Activated naive CD4-positive, alpha-beta T cell treated with anti-CD3 and anti-CD28 coated beads, Interleukin-2, amount 50 U/mL, for 72 hours (primary cell): ENCODE results near the gene SDHA. TPM values are rescaled to one million over a fixed set of nuclear protein-coding genes. Genes with fewer than 3 reads are reported as not detected.
"Not testable (repeated sequence)": the region's sequence is repeated elsewhere in the genome, so short reads cannot be mapped to it uniquely, and the experiment has no call there.

ENCODE experiments used
- ATAC-seq, 2 donors: fragments of 150-1000 bp; cut with Tn5 transposase; 2 replicates each; pipeline ENCODE4 v1.10.0; 2021; ENCODE audit warnings: mild to moderate bottlenecking in 2 of 2, moderate library complexity in 2 of 2
- DNase-seq, 2 donors: peaks; one replicate each; pipeline ENCODE4 v3.0.0; 2021 to 2022; ENCODE audit warnings: low spot score in 2 of 2
- H3K27ac Mint-ChIP-seq, 2 donors: one replicate each; pipeline ENCODE4 v1.8.0; 2022; ENCODE audit warnings: mild to moderate bottlenecking in 2 of 2, mixed read lengths in 2 of 2
- H3K36me3 Mint-ChIP-seq, 2 donors: one replicate each; pipeline ENCODE4 v1.8.0; 2022; ENCODE audit warnings: mixed read lengths in 2 of 2
- H3K9me3 Mint-ChIP-seq, 2 donors: one replicate each; pipeline ENCODE4 v1.8.0; 2022; ENCODE audit warnings: mixed read lengths in 2 of 2
- total RNA-seq, 2 donors: library from RNA; stranded (reverse); gene quantifications; one replicate each; pipeline ENCODE4 v1.2.3, GENCODE V29; 2022

Gene SDHA
- total RNA-seq, 2 donors from 2014 or later = 156 to 198 TPM

GRCh38 chr5:227375-227774 is 9.3 kb downstream of the SDHA start:
- not testable (repeated sequence) for DNase-seq, H3K9me3 Mint-ChIP-seq, H3K27ac Mint-ChIP-seq, ATAC-seq
- peaks cover 16 to 30% of the 10 kb centered on the region in 2 donors for H3K36me3 Mint-ChIP-seq

- DNase-seq = no peak
- no peak overlapping the region for H3K27ac Mint-ChIP-seq
- no peaks in the 10 kb centered on the region for H3K9me3 Mint-ChIP-seq
- ATAC-seq = no peak
- peaks cover 16 to 35% of the 10 kb centered on the region in 2 donors for H3K36me3 Mint-ChIP-seq
These were observed 10.8 kb downstream of the SDHA start for GRCh38 chr5:228886-229285.

- ATAC-seq (no peak), DNase-seq (no peak)
- H3K9me3 Mint-ChIP-seq = no peaks in the 10 kb centered on the region
- peaks cover 9 to 31% of the 10 kb centered on the region in 2 donors for H3K36me3 Mint-ChIP-seq
- peak overlapping the region in 1 of 2 donors; percentile 22 for H3K27ac Mint-ChIP-seq
These were observed 12.6 kb downstream of the SDHA start for GRCh38 chr5:230711-231110.

- peak; percentile 47 to 80 for ATAC-seq
- no peaks in the 10 kb centered on the region for H3K9me3 Mint-ChIP-seq
- peak overlapping the region in 1 of 2 donors; percentile 22 for H3K27ac Mint-ChIP-seq
- peaks cover 7 to 28% of the 10 kb centered on the region in 2 donors for H3K36me3 Mint-ChIP-seq
- no peak for DNase-seq
These were observed 13.5 kb downstream of the SDHA start for GRCh38 chr5:231661-232060.

- not testable (repeated sequence) for H3K27ac Mint-ChIP-seq, ATAC-seq, H3K9me3 Mint-ChIP-seq, DNase-seq
- peaks cover 0 to 21% of the 10 kb centered on the region in 2 donors for H3K36me3 Mint-ChIP-seq
These were observed 15.3 kb downstream of the SDHA start for GRCh38 chr5:233426-233825.

GRCh38 chr5:234450-234849 is 16.3 kb downstream of the SDHA start:
- H3K36me3 Mint-ChIP-seq = peaks cover 0 to 14% of the 10 kb centered on the region in 2 donors
- no peak overlapping the region for H3K27ac Mint-ChIP-seq

GRCh38 chr5:235527-235926 is 17.4 kb downstream of the SDHA start:
- ATAC-seq, DNase-seq, H3K9me3 Mint-ChIP-seq: not testable (repeated sequence)
- H3K36me3 Mint-ChIP-seq = peaks cover 6 to 14% of the 10 kb centered on the region in 2 donors
- peak overlapping the region in 1 of 2 donors; percentile 62 for H3K27ac Mint-ChIP-seq

More at GRCh38 chr5:234450-234849, 16.3 kb downstream of the SDHA start:
- ATAC-seq = no peak
- DNase-seq = no peak
- no peaks in the 10 kb centered on the region for H3K9me3 Mint-ChIP-seq

GRCh38 chr5:237931-238330 is 19.8 kb downstream of the SDHA start:
- DNase-seq, H3K27ac Mint-ChIP-seq, H3K9me3 Mint-ChIP-seq, ATAC-seq: not testable (repeated sequence)
- peaks cover 28 to 30% of the 10 kb centered on the region in 2 donors for H3K36me3 Mint-ChIP-seq

- not testable (repeated sequence) for H3K9me3 Mint-ChIP-seq, H3K27ac Mint-ChIP-seq, DNase-seq, ATAC-seq
- H3K36me3 Mint-ChIP-seq = peaks cover 21 to 45% of the 10 kb centered on the region in 2 donors
These were observed 22.4 kb downstream of the SDHA start for GRCh38 chr5:240550-240949.

GRCh38 chr5:241045-241669 is 23.0 kb downstream of the SDHA start:
- DNase-seq, H3K9me3 Mint-ChIP-seq, ATAC-seq: not testable (repeated sequence)
- H3K36me3 Mint-ChIP-seq = peaks cover 18 to 50% of the 10 kb centered on the region in 2 donors
- peak overlapping the region in 1 of 2 donors; percentile 57 for H3K27ac Mint-ChIP-seq

- H3K9me3 Mint-ChIP-seq, ATAC-seq, DNase-seq: not testable (repeated sequence)
- H3K27ac Mint-ChIP-seq = peak overlapping the region; percentile 68 to 93
- H3K36me3 Mint-ChIP-seq = peaks cover 23 to 62% of the 10 kb centered on the region in 2 donors
These were observed 25.7 kb downstream of the SDHA start for GRCh38 chr5:243683-244367.

GRCh38 chr5:245717-246116 is 27.6 kb downstream of the SDHA start:
- not testable (repeated sequence) for DNase-seq, ATAC-seq
- H3K36me3 Mint-ChIP-seq = peaks cover 22 to 53% of the 10 kb centered on the region in 2 donors

GRCh38 chr5:250396-250795 is 32.3 kb downstream of the SDHA start:
- Mint-ChIP-seq H3K27ac (peak overlapping the region in 1 of 2 donors; percentile 85), H3K36me3 (peaks cover 11 to 30% of the 10 kb centered on the region in 2 donors)
- not testable (repeated sequence) for ATAC-seq, DNase-seq, H3K9me3 Mint-ChIP-seq

More at GRCh38 chr5:245717-246116, 27.6 kb downstream of the SDHA start:
- not testable (repeated sequence) for H3K9me3 Mint-ChIP-seq, H3K27ac Mint-ChIP-seq

- H3K36me3 Mint-ChIP-seq = peaks cover 11 to 24% of the 10 kb centered on the region in 2 donors
- not testable (repeated sequence) for H3K27ac Mint-ChIP-seq, ATAC-seq, DNase-seq, H3K9me3 Mint-ChIP-seq
These were observed 32.9 kb downstream of the SDHA start for GRCh38 chr5:251016-251415.

- not testable (repeated sequence) for H3K27ac Mint-ChIP-seq, ATAC-seq, DNase-seq, H3K9me3 Mint-ChIP-seq
- peaks cover 11 to 28% of the 10 kb centered on the region in 2 donors for H3K36me3 Mint-ChIP-seq
These were observed 33.4 kb downstream of the SDHA start for GRCh38 chr5:251538-251937.

GRCh38 chr5:251975-252374 is 33.9 kb downstream of the SDHA start:
- H3K36me3 Mint-ChIP-seq = peaks cover 15 to 32% of the 10 kb centered on the region in 2 donors
- not testable (repeated sequence) for H3K9me3 Mint-ChIP-seq, ATAC-seq, DNase-seq
- H3K27ac Mint-ChIP-seq = peak overlapping the region in 1 of 2 donors; percentile 21

- no peak for ATAC-seq
- Mint-ChIP-seq H3K27ac (peak overlapping the region; percentile 21 to 26), H3K36me3 (peaks cover 20 to 38% of the 10 kb centered on the region in 2 donors), H3K9me3 (no peaks in the 10 kb centered on the region)
- DNase-seq = no peak
These were observed 34.4 kb downstream of the SDHA start for GRCh38 chr5:252546-252945.
